ENCODE data around the gene TULP4.

TULP4 gene

DNA sequence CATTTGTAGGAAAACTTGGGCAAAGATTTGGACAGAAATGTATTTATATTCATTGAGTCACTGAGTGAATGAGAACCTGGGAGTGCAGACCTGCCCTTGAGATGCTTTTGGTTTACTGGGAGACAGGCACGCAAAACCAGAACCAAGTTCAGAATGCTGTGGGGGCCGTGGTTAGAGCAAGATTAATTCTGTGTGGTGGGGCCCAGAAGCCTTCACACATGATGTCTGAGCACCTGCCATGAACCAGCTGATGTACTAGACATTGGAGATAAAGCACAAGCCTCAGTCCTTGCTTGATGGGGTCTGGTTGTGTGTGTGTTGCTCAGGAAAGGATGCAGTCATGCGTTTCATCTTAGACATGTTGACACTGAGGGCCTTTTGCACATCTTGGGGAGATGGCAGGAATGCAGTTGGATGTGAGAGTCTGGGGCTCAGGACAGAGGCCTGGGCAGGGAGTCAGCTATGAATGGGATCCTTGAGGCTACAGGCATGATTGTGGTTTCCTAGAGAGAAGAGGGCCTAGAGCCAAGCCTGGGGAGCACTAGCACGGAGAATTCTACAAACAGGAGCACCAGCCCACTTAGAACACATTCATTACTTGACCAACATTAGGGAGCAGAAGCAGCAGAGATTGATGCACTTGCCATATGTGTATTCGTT lies 133.3 kb downstream of the TULP4 start:
- TF ChIP-seq, protein P1, sequence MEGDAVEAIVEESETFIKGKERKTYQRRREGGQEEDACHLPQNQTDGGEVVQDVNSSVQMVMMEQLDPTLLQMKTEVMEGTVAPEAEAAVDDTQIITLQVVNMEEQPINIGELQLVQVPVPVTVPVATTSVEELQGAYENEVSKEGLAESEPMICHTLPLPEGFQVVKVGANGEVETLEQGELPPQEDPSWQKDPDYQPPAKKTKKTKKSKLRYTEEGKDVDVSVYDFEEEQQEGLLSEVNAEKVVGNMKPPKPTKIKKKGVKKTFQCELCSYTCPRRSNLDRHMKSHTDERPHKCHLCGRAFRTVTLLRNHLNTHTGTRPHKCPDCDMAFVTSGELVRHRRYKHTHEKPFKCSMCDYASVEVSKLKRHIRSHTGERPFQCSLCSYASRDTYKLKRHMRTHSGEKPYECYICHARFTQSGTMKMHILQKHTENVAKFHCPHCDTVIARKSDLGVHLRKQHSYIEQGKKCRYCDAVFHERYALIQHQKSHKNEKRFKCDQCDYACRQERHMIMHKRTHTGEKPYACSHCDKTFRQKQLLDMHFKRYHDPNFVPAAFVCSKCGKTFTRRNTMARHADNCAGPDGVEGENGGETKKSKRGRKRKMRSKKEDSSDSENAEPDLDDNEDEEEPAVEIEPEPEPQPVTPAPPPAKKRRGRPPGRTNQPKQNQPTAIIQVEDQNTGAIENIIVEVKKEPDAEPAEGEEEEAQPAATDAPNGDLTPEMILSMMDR (conservative IDR thresholded peaks at IDR 0.05), result no peak
- no peak overlapping the region for H3K27ac ChIP-seq

- TF ChIP-seq, protein P1 (conservative IDR thresholded peaks at IDR 0.05), result no peak
- no peak overlapping the region for H3K27ac ChIP-seq
These were observed 136.6 kb downstream of the TULP4 start for GRCh38 chr6:158448856-158449255.

DNA sequence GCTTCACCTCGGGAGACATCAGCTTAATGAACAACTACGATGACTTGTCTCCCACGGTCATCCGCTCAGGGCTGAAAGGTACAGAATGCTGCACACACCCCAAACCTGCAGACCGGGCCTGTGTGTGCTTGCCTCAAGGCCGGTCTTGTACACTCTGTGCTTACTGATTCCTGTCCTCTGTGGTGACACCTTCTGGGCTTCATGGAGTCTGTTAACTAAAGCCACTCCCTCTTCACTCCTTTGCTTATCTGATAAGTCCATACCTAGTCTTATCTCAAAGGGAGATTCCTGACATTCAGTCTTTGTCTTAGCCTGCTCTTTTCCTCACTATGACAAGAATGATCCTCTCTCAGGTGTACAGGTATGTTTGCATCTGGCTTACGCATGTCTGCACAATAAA lies 139.9 kb downstream of the TULP4 start:
- no peak overlapping the region for H3K27ac ChIP-seq
- TF ChIP-seq, protein P1 (conservative IDR thresholded peaks at IDR 0.05), result no peak

GRCh38 chr6:158457131-158457530 lies 144.9 kb downstream of the TULP4 start:
- no peak overlapping the region for H3K27ac ChIP-seq
- TF ChIP-seq, protein P1 (conservative IDR thresholded peaks at IDR 0.05), result no peak

DNA sequence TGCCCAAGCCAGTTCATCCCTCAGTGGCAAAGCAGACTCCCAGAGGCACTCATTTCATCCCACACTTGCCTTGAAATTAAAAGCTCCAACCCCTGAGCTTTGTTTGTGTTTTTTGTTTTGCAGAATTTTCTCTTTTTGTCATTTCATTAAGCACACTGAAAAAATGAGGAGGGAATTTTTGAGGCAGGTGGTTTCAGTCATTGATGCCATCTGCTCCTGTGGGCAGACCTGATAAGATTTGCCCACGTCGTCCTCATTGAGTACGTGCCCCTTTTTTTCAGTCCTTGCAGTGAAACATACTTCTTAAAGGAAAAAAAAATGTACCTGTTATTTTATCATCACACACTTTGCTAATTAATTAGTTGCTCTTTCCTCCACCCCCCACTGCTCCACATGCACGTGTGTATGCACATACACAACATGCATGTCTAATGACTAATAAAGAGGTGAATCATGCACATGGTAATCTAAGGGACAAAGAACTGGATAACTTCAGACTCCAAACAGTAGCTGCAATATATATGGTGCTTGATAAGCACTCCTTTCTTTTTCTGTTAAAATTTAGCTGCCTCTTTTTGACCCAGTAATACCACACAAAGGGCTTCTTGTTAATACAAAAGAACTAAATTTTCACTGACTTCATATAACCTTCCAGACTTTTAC lies 145.5 kb downstream of the TULP4 start:
- TF ChIP-seq, protein P1 (conservative IDR thresholded peaks at IDR 0.05), result no peak
- H3K27ac ChIP-seq, result no peak overlapping the region

- TF ChIP-seq, protein P1 (conservative IDR thresholded peaks at IDR 0.05), result no peak
- no peak overlapping the region for H3K27ac ChIP-seq
These were observed 147.5 kb downstream of the TULP4 start for GRCh38 chr6:158459726-158460125.

DNA sequence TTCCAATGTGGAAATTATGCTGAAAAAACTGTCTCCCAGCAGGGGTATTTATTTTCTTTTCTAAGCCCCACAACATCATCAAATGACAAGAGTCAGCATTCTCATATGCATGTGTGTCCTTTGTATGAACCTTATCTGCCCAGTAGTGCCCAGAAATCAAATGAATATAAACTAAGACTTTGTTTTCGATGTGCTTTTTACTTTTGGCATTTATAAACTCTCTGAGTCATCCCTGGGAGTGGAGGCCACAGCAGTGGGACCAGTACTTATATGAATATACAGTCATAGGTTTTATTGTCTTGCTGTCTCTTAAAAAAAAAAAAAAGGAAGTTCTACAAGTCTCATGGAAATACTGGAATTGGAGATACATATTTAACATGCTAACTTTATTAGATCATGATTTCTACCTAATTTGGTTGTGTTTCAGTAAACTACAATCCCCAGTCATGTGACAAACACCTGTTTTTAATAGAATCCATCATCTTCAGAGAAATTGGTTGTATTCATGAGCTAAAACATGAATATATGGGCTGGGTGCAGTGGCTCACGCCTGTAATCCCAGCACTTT lies 148.4 kb downstream of the TULP4 start:
- TF ChIP-seq, protein P1 (conservative IDR thresholded peaks at IDR 0.05), result no peak
- no peak overlapping the region for H3K27ac ChIP-seq
